ENCODE measurements around the gene HRH2.

Gene HRH2

GRCh38 chr5:175688352-175689146, 30.7 kb downstream of the HRH2 start:
- no peak overlapping the region for H3K27ac ChIP-seq
- TF ChIP-seq CTCF (conservative IDR thresholded peaks at IDR 0.05): no peak

GRCh38 chr5:175689147-175689991, 31.5 kb downstream of the HRH2 start:
- no peak overlapping the region for H3K27ac ChIP-seq

DNA sequence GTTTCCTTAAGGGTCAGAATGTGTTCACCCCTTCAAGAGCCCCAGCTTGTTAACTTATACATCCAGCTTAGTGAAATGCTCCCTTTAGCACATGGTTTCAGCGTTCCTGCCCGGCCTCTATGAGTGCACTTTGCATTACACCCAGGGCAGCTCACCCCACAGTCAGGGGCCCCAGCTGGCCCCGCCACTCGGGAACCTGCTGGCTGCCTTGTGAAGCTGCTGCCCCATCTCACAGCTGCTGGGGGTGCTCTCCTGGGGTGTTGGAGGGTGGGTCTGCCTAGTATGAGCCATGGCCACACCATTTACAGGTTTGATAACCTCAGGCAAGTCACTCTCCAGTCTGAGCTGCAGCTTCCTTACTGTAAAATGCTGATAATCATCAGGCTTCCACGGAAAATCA, 32.2 kb downstream of the HRH2 start:
- no peak overlapping the region for H3K27ac ChIP-seq
- TF ChIP-seq CTCF (conservative IDR thresholded peaks at IDR 0.05): no peak

More at GRCh38 chr5:175689147-175689991, 31.5 kb downstream of the HRH2 start:
- TF ChIP-seq CTCF (conservative IDR thresholded peaks at IDR 0.05): no peak

GRCh38 chr5:175690586-175690985, 32.7 kb downstream of the HRH2 start:
- TF ChIP-seq CTCF (conservative IDR thresholded peaks at IDR 0.05): no peak
- H3K27ac ChIP-seq: no peak overlapping the region

DNA sequence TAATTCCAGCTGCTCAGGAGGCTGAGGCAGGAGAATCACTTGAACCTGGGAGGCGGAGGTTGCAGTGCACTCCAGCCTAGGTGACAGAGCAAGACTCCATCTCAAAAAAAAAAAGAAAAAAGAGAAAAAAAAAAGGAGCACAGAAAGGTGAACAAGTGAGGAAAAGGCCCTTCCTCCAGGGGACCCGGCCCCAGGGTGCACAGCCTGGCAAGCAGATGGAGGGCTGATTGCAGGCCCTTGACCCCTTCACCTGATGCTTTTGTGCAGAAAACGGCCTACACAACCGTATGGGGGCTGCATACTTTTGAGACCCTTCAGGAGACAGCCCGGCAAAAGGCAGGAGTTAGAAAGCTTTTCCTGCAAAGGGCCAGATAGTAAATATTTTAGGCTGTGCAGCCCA, 33.9 kb downstream of the HRH2 start:
- TF ChIP-seq CTCF (conservative IDR thresholded peaks at IDR 0.05): no peak

GRCh38 chr5:175692235-175692995, 34.5 kb downstream of the HRH2 start:
- no peak overlapping the region for H3K27ac ChIP-seq

More for the DNA sequence above, 33.9 kb downstream of the HRH2 start:
- H3K27ac ChIP-seq: no peak overlapping the region

More at GRCh38 chr5:175692235-175692995, 34.5 kb downstream of the HRH2 start:
- no peak for TF ChIP-seq CTCF (conservative IDR thresholded peaks at IDR 0.05)
